HG03342 (cell line): ENCODE results near the gene GLCE.
"Not testable (repeated sequence)": the region's sequence is repeated elsewhere in the genome, so short reads cannot be mapped to it uniquely, and the experiment has no call there.

Experiments
- ATAC-seq: cut with Tn5 transposase; IDR thresholded peaks from one replicate; pipeline ENCODE4 v1.9.1; 2021; ENCODE audit warnings: mild to moderate bottlenecking, moderate library complexity; ENCODE audit not compliant: unreplicated experiment

Gene GLCE

DNA sequence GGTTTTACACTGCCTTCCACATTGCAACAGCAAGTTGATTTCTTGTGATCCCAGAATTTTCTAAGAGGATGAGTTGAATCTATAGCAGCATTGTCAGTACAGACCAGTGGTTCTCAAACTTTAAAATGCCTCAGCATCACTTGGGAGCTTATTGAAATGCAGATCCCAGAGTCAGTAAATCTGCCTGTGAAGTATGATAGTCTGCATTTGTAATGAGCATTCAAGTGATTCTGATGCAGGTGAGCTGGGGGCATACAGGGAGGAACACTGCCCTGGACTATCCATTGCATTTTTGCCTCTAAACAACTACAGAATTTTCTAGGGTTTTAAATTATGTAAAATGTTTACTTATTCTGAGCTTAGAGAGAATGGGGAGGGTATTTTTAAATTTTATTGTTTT lies 110.8 kb downstream of the GLCE start:
- no peak for ATAC-seq

DNA sequence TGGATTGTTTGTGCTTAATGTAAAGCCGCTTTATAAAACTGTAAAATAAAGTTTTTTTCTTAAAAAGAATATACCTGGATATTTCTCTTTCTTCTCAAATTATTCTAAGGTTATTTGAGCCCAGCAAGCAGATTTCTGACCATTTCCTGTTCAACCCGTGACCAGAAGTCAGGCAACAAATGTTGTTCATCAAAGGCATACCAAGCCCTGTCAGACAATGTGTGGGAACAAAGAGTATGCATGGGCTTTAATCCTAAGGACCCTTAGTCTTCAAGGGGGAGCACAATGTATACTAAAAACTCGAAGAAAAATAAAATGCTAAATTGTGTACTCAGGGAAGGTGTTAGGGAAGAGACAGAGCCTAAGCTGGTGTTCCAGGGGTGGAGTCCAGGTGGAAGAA lies 111.7 kb downstream of the GLCE start:
- no peak for ATAC-seq

DNA sequence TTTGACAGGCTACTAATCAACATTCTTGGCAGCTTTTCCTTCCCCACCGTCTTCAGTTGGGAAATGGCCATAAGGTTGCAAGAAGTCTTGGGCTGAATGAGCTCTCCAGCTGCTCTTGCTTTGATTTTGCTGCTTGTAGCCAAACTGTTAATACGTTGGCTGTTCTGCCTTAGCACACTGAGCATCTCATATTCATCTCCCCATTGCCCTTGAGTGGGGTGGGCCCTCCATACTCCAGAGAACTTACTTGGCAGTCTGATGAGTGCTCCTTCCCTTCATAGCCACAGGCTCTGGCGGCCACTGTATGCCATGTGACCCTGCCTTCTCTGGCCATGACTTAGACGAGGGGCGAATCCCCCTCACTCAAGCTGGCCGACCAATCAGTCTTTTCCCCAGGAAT lies 112.5 kb downstream of the GLCE start:
- ATAC-seq, result no peak

DNA sequence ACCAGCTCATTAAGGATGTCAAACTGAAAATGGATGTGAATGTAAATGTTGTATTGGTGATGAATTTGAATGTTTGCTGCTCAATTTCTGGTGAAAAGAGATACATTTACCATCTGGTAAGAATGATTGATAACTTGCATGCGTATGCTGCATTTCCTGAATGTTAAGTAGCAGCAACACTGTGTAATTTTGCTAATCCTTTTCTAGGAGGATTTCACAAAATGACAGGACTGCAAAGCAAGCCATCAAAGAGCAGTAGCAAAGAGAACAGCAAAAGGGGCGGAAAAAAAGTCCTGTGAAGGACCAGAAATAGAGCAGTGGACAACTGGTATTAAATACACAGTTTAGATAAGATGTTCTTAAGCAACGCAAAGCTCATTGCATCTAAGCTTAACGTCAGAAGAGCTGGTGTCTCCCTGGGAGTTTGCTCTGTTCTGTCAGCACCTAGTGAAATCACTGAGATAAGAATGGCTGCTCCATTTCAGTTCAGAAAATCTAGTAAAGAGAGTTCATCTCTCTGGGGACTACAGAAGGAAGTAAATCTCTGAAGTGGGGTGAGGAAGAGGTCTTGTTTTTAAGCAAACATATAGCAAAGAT lies 114.7 kb downstream of the GLCE start:
- no peak for ATAC-seq

DNA sequence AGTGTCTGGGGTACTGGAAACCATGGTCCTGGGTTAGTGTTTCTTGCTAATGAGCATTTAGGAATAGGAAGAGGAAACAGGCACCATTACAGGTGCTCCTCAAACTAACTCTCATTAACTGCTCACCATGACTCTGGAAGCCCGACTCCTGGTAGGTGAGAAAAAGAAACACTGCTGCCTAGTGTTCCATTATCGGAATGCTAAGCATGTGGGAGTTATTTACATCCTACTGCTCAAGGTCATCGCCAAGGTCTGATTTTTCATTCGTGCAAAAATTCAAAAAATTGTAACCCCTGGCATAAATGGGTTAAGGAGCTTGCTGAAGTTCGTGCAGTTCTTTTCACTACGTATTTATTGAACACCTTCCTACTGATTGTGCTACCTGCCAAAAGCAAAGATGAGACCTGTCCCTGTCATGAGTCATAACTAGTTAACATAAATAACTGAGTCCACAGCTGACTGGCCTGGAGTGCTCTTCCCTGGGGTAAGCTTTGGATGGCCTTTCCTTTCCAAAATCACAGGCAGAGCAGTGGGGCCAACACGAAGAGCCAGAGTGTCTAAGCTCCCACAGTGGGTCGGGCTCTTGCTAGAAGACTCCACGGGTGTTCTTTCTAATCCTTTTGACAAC lies 115.6 kb downstream of the GLCE start:
- ATAC-seq, result no peak

DNA sequence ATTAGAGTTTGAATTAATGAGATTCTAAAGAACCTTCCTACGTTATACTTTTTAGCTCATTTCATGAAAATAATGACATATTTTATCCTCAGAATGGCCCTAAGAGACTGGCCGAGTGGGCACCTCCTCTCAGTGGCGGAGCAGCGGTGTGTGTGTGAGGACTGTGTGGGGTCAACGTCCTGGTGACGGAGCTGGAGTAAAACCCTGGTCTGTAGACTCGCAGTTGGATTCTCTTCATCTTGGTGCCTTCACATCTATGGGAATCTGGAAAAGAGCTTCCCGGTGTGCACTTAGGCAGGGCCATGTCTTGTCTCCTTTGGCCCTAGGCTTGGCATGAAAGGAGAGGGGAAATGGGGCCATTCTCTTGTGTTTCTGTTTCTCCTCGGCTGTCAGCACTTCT lies 116.9 kb downstream of the GLCE start:
- ATAC-seq, result no peak

DNA sequence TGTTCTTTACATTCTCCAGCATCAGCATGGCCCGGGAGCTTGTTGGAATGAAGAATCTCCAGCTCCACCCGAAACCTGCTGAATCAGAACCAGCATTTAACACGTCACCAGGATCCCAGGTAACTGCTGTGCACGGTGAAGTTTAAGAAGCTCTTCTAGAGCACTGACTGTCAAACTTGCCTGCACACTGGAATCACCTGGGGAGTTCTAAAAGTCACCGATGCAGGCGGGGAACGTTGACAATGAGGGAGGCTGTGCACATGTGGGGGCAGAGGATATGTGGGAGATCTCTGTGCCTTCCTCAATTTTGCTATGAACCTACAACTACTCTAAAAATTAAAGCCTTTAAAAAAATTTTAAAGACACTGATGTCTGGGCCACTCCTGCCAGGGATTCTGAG lies 119.2 kb downstream of the GLCE start:
- ATAC-seq, result no peak

DNA sequence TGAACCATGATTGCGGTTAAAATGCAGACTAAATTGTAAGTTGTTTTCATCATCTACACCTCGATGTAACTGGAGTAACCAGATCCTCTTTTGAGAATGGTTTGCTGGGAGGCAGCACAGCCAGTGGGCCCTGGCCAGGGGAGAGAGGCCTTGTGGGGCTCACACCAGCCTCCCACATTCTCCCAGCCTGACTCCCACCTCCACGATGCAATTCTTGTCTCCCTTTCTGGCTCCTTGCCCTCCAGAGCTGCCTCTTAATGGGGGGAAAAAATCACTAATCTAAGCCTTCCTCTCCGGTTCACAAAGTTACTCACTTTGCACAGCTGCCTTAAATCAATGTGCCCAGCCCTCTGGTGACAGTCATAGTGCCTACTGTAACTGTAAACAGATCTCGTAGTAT lies 120.3 kb downstream of the GLCE start:
- no peak for ATAC-seq

DNA sequence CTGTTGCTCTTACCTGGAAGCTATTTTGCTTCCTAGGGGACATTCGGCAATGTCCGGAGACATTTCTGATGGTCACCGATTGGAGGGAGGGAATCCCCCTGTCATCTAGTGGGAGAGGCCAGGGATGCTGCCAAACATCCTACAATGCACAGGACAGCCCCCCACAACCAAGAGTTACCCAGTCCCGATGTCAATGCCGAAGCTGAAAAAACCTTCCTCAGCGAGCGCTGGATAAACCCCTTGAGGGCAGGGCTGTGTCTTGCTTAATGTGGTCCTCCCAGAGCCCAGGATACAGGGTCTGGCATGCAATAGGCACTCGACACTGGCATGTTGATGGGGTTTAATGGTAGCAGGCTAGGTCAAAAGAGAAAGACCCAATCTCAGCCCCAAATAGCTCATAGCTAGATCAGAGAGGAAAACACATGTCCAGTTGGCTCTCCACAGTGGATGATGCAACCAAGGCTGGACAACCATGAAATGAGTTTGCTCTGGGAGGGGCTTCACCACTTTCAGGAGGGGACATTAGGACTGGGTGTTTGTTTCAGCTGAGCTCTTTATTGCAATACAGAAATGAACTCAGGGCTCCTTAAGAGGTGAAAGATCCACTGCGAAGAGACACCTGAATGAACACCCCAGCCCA lies 121.8 kb downstream of the GLCE start:
- no peak for ATAC-seq

DNA sequence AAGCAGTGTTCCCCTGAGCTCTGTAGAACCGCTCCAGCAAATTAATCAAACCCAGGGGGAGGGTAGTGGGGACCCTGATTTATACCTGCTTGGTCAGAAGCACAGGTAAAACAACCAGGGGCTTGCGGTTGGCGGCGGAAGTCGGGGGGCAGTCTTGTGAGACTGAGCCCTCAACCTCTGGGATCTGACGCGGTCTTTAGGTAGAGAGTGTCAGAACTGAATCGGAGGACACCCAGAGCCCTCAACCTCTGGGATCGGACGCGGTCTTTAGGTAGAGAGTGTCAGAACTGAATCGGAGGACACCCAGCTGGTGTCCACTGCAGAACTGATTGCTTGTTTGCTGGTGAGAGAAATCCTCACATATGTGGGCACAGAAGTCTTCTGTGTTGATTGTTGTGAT lies 125.4 kb downstream of the GLCE start:
- no peak for ATAC-seq

DNA sequence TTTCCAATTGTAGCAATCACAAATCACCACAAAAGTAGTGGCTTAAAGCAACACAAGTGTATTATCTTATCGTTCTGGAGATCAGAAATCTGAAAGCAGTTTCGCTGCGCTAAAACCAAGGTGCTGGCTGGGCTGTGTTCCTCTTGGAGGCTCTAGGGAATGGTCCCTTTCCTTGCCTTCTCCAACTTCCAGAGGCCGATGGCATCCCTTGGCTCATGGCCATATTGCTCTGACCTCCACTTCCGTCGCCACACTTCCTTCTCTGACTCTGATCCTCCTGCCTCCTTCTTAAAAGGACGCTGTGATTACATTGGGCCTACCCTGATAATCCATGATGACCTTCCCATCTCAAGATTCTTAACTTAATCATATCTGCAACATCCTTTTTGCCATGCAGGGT lies 127.6 kb downstream of the GLCE start:
- no peak for ATAC-seq

DNA sequence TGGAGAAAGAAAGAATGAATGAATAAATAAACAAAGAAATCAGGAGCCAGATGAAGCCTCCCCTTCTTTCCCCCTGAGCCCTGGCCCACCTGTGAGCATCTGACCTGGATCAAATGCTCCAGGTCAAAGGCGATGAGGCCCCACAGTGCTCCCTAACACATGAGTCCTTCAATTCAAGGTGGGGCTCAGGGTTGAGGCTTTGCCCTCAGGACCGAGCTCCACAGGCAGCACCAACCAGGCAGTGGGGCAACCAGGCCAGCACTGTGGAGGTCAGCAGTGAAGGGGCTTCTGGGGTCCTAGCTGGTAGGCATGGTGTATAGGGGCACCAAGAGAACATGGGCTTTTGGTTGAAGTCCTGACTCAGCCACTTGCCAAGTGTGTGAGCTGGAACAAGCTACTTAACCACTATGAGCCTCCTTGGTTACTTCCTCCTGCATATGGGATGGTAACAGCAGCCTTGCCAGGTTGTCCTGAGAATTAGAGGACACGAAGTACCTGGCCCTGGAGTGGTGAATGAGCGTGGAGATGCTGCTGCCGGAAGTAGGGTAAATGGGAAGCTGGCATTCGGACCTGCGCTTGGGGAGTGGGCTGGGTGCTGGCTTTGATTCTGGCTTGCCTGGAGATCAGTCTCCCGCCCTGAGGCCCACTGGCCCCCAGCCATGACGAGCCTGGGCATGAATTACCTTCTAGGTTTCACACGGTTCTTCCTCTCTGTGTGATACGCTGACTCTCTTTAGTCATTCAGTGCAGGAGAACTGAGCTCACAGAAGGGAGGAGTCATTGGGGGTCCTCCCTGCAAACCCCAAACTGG lies 128.3 kb downstream of the GLCE start:
- ATAC-seq, result no peak

DNA sequence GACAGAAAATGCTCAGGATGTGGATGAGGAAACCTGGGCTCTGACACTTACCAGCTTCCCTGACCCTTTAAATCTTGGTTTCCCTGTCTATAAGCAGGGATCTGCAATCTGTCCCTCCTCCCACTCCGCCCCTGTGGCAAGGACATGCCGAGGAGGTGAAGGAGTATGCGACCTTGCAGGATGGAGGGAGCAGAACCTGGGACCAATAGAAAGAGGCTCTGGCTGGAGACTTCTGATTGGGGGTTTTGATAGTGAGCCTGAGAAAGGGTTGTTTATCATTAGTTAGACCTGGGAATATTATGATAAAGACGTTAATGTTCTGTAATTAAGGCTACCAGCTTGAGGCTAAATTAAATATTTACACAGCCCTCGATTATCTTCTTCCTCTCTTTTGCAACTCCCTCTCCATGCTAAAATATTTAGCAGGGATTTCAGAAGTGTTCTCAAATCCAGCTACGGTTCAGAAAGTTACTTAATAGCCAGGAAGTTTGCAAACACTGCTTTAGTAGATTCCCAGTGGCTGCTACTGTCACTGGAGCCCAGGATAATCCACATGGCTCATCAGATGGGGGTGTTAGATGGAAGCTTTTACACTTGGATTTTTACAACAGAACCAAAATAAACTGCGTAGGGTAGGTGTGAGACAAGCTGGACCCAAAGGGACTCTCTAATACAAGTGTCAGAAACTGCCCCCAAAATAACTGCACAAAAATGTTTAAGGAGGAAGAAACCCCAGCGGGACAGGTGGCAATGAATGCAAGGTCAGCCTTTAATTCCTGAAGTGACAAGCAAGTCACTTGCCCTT lies 129.1 kb downstream of the GLCE start:
- ATAC-seq, result no peak

DNA sequence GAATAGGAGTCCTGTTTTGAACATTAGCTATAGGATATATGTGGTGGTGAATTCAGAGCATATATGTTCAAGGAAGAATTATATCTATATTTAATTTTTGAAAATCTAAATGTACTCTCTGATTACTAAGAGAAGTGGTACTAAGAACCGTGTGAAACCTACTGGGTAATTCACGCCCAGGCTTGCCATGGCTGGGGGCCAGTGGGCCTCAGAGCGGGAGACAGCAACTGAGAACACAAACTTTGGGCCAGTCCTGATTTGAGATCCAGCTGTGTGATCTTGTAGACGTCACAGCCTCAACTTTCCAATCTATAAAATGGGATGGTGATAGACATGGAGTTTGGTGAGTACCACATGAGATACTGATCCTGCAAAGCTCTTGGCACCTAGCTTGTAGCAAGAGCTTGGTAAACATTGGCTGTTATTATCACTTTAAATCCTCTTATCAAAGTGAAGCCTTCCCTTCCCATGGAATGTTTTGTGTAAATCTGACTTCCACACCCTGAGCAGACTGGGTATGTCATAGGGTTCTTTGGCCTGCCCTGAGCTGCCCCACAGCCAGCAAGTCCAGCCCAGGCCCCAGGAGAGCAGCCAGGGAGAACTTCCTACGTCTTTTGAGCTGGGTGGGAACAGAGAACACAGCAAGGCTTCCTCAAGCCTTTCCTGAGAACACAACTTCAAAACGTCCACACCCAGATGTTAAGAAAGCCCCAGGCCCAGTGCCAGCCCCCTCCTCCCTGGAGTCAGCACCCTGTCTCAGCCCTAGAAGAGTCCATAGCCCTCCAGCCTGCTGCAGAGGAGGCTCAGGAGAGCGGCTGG lies 130.1 kb downstream of the GLCE start:
- no peak for ATAC-seq

DNA sequence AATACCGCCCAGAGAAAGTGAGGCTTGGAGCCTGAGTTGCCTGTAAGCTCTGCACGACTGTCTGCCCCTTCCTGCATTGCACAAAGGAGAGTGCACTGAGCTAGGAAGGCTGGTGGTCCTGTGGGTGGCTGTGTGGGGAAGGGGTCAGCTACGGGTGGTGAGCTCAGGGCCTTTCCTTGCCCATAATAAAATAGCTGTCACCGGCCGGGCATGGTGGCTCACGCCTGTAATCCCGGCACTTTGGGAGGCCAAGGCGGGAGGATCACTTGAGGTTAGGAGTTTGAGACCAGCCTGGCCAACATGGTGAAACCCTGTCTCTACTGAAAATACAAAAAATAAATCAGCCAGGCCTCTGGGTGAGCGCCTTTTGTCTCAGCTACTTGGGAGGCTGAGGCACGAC lies 131.2 kb downstream of the GLCE start:
- ATAC-seq, result not testable (repeated sequence)

DNA sequence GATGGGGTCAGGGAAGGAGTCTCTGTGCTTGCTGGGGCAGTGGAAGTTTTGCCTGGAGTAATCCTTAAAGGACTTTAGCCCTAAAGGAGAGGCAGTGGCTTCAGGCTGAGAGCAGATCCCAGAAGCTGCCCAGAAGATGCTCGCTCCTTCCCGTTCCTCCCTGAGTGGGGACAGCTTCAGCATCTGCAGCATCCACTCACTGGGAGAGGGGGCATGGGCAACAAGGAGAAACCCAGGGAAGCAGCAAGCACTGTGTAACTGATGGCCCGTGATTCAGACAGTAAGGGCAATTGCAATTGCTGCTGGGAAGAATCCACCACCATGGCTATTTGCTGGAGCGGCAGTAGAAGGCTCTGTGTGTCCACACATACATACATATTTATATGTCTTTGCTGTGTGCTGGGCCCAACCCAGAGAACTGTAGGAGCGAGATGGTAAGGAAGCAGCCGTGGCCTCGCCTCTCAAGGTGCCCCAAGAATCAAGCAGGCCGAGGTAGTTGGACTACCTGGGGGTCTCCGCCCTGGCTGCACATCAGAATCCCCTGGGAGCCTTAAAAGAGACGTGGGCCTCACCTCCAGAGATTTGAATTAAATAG lies 132.5 kb downstream of the GLCE start:
- ATAC-seq, result no peak

DNA sequence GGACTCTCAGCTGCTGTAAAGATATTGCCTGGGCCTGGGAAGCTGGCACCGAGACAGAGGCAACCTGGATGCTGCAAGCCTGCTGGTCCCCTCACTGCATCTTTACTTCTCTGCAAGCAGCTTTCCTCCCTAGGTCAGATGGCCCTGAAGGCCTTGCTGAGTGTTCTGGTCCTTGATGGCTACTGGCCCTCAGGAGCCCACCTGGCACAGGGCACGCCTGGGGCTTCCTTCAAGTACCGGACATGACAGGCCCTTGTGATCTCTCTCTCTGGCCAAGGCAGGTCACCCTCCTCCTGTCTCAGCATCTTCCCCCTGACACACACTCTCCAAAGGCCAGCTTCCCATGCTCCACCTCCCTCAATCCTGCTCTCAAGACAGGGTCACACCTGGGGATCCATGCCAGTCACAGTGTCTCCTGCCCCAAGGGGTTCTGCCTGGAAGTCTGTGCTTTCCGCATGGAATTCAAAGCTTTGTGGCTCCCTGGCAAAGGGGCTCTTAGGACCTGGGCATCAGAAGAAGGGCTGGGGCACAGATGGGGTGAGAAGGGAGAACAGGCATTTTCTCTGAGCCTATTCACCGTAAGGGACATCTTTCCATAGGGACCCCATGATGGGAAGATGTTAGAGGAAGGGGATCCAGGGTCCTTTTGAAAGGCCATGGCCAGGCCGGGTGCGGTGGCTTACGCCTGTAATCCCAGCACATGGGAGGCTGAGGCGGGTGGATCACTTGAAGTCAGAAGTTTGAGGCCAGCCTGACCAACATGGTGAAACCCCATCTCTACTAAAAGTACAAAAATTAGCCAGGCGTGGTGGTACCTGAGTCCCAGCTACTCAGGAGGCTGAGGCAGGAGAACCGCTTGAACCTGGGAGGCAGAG lies 133.5 kb downstream of the GLCE start:
- ATAC-seq, result no peak

DNA sequence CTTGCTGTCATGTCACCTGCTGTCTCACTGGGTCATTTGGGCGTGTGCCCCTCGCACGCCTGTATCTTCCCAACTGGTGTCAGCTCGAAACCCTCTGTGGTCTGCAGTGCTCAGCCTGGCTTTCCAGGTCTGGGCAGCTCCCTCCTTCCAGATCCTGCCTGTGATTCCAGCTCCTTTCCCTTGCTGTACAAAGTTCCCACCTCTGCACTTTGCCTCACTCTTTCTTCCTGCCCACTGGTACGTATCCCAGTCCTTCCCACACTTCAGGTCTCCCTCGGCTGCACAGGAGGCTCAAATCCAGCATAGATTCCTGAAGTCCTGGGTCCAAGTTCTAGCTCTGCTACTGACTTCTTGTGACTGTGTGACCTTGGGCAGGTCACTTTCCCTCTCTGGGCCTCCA lies 136.2 kb downstream of the GLCE start:
- no peak for ATAC-seq
